Glutamatergic neuron (in vitro differentiated cells): ENCODE measurements around the gene PLA2G10. TPM values are rescaled to one million over a fixed set of nuclear protein-coding genes. Genes with fewer than 3 reads are reported as not detected.
"Not testable (repeated sequence)": the region's sequence is repeated elsewhere in the genome, so short reads cannot be mapped to it uniquely, and the experiment has no call there.

Experiments
- DNase-seq: peaks from one replicate; pipeline ENCODE4 v3.0.0; 2022
- H3K27ac Mint-ChIP-seq: one replicate; pipeline ENCODE4 v1.8.0; 2020; ENCODE audit warnings: mild to moderate bottlenecking, mixed read lengths, inconsistent platforms; ENCODE audit not compliant: unreplicated experiment
- H3K27me3 Mint-ChIP-seq: one replicate; pipeline ENCODE4 v1.8.0; 2020; ENCODE audit warnings: mild to moderate bottlenecking, moderate library complexity, mixed read lengths, inconsistent platforms; ENCODE audit not compliant: unreplicated experiment
- H3K36me3 Mint-ChIP-seq: one replicate; pipeline ENCODE4 v1.8.0; 2020; ENCODE audit warnings: mild to moderate bottlenecking, mixed read lengths, inconsistent platforms; ENCODE audit not compliant: unreplicated experiment
- H3K4me1 Mint-ChIP-seq: one replicate; pipeline ENCODE4 v1.8.0; 2020; ENCODE audit warnings: mild to moderate bottlenecking, low read depth, mixed read lengths, inconsistent platforms; ENCODE audit not compliant: unreplicated experiment
- H3K4me3 Mint-ChIP-seq: one replicate; pipeline ENCODE4 v1.8.0; 2020; ENCODE audit warnings: mild to moderate bottlenecking, mixed read lengths, inconsistent platforms; ENCODE audit not compliant: unreplicated experiment
- H3K9me3 Mint-ChIP-seq: one replicate; pipeline ENCODE4 v1.8.0; 2020; ENCODE audit warnings: mild to moderate bottlenecking, moderate library complexity, mixed read lengths, inconsistent platforms; ENCODE audit not compliant: unreplicated experiment
- long read RNA-seq: library from polyadenylated mRNA; unstranded; transcript quantifications from one replicate; pipeline ENCODE4 v2.0.0, GENCODE V29; 2020; ENCODE audit not compliant: unreplicated experiment
- total RNA-seq: library from RNA; stranded (reverse); fragmentation: NEBNext Ultra II Directional; extraction: Animal tissue kit (Norgen Biotek cat#: 25700); gene quantifications from one replicate; pipeline ENCODE4 v1.2.1, GENCODE V29; 2021; ENCODE audit not compliant: unreplicated experiment

PLA2G10 gene
- not detected for total RNA-seq
- long read RNA-seq = 0 reads

GRCh38 chr16:14694129-14694528 lies at the start of gene PLA2G10:
PLA2G10 (minus strand) TSS chr16:14694308; CDS start chr16:14694229, 79 bp downstream.
- H3K9me3 Mint-ChIP-seq, H3K27me3 Mint-ChIP-seq, H3K4me1 Mint-ChIP-seq, DNase-seq, H3K27ac Mint-ChIP-seq, H3K36me3 Mint-ChIP-seq, H3K4me3 Mint-ChIP-seq: not testable (repeated sequence)

- H3K27me3 Mint-ChIP-seq, DNase-seq, H3K4me1 Mint-ChIP-seq, H3K36me3 Mint-ChIP-seq, H3K27ac Mint-ChIP-seq, H3K9me3 Mint-ChIP-seq, H3K4me3 Mint-ChIP-seq: not testable (repeated sequence)
Observed at GRCh38 chr16:14742273-14743128, 48.4 kb upstream of the PLA2G10 start, which contains the start of gene NPIPA2. NPIPA2 (plus strand) TSS chr16:14742533; CDS start chr16:14748066, 5,533 bp downstream.

- H3K4me3 Mint-ChIP-seq, H3K9me3 Mint-ChIP-seq, H3K4me1 Mint-ChIP-seq, H3K36me3 Mint-ChIP-seq, H3K27ac Mint-ChIP-seq, DNase-seq, H3K27me3 Mint-ChIP-seq: not testable (repeated sequence)
Observed at GRCh38 chr16:14741794-14742193, 47.7 kb upstream of the PLA2G10 start.

- not testable (repeated sequence) for H3K27me3 Mint-ChIP-seq, H3K4me1 Mint-ChIP-seq, DNase-seq, H3K4me3 Mint-ChIP-seq, H3K9me3 Mint-ChIP-seq, H3K27ac Mint-ChIP-seq, H3K36me3 Mint-ChIP-seq
Observed at GRCh38 chr16:14740832-14741385, 46.8 kb upstream of the PLA2G10 start.

- H3K27ac Mint-ChIP-seq = not testable (repeated sequence)
Observed at GRCh38 chr16:14733233-14733632, 39.1 kb upstream of the PLA2G10 start.

GRCh38 chr16:14703156-14704011 lies 9.3 kb upstream of the PLA2G10 start, which contains the start of gene NPIPA3:
NPIPA3 (plus strand) TSS chr16:14703411; CDS start chr16:14708944, 5,533 bp downstream.
- not testable (repeated sequence) for H3K27me3 Mint-ChIP-seq, H3K36me3 Mint-ChIP-seq, H3K4me1 Mint-ChIP-seq, H3K9me3 Mint-ChIP-seq, DNase-seq, H3K27ac Mint-ChIP-seq, H3K4me3 Mint-ChIP-seq

More at GRCh38 chr16:14733233-14733632, 39.1 kb upstream of the PLA2G10 start:
- not testable (repeated sequence) for H3K27me3 Mint-ChIP-seq, DNase-seq, H3K4me3 Mint-ChIP-seq, H3K36me3 Mint-ChIP-seq, H3K4me1 Mint-ChIP-seq, H3K9me3 Mint-ChIP-seq

- not testable (repeated sequence) for DNase-seq, H3K27ac Mint-ChIP-seq, H3K9me3 Mint-ChIP-seq, H3K4me1 Mint-ChIP-seq, H3K4me3 Mint-ChIP-seq, H3K36me3 Mint-ChIP-seq, H3K27me3 Mint-ChIP-seq
Observed at GRCh38 chr16:14702672-14703071, 8.6 kb upstream of the PLA2G10 start.

- not testable (repeated sequence) for DNase-seq, H3K4me1 Mint-ChIP-seq, H3K36me3 Mint-ChIP-seq, H3K9me3 Mint-ChIP-seq, H3K4me3 Mint-ChIP-seq, H3K27ac Mint-ChIP-seq, H3K27me3 Mint-ChIP-seq
Observed at GRCh38 chr16:14701859-14702258, 7.8 kb upstream of the PLA2G10 start.

- DNase-seq, H3K9me3 Mint-ChIP-seq, H3K4me3 Mint-ChIP-seq, H3K4me1 Mint-ChIP-seq, H3K27ac Mint-ChIP-seq, H3K27me3 Mint-ChIP-seq, H3K36me3 Mint-ChIP-seq: not testable (repeated sequence)
Observed at GRCh38 chr16:14685870-14686793, 8.0 kb downstream of the PLA2G10 start.
